H9 (cell line): ENCODE results near the gene ELFN1. TPM values are rescaled to one million over a fixed set of nuclear protein-coding genes. Genes with fewer than 3 reads are reported as not detected.

Experiments used
- DNase-seq: peaks from one replicate; pipeline ENCODE4 v3.0.0-alpha.2; 2017
- H2AFZ ChIP-seq: one replicate; pipeline ENCODE4 v1.6.1; 2013; ENCODE audit warnings: mild to moderate bottlenecking, low read length, control low read depth, moderate library complexity
- H2AK5ac ChIP-seq: 2 replicates; pipeline ENCODE4 v1.6.1; 2013; ENCODE audit warnings: low read length, control low read depth, mixed read lengths; ENCODE audit not compliant: insufficient read length
- H2BK120ac ChIP-seq: one replicate; pipeline ENCODE4 v1.6.1; 2013; ENCODE audit warnings: low read depth, mild to moderate bottlenecking, low read length, control low read depth, inconsistent platforms; ENCODE audit not compliant: poor library complexity, severe bottlenecking
- H2BK12ac ChIP-seq: 2 replicates; pipeline ENCODE4 v1.6.1; 2013; ENCODE audit warnings: low read length, control low read depth, mixed read lengths, low read depth; ENCODE audit not compliant: insufficient read length
- H2BK15ac ChIP-seq: 2 replicates; pipeline ENCODE4 v1.6.1; 2013; ENCODE audit warnings: low read depth, low read length, control low read depth
- H2BK20ac ChIP-seq: one replicate; pipeline ENCODE4 v1.6.1; 2013; ENCODE audit warnings: low read depth, mild to moderate bottlenecking, low read length, control low read depth, inconsistent platforms; ENCODE audit not compliant: poor library complexity, severe bottlenecking
- H2BK5ac ChIP-seq: 2 replicates; pipeline ENCODE4 v1.6.1; 2013; ENCODE audit warnings: low read length, control low read depth, mixed read lengths; ENCODE audit not compliant: insufficient read length
- H3K14ac ChIP-seq: 2 replicates; pipeline ENCODE4 v1.6.1; 2013; ENCODE audit warnings: low read length, control low read depth; ENCODE audit not compliant: insufficient read depth
- H3K18ac ChIP-seq: 2 replicates; pipeline ENCODE4 v1.6.1; 2013; ENCODE audit warnings: low read depth, mild to moderate bottlenecking, mixed read lengths, low read length, control low read depth; ENCODE audit not compliant: insufficient read length
- H3K23ac ChIP-seq: 2 replicates; pipeline ENCODE4 v1.6.1; 2013; ENCODE audit warnings: low read length, control low read depth, mixed read lengths, low read depth; ENCODE audit not compliant: insufficient read length
- H3K23me2 ChIP-seq: 2 replicates; pipeline ENCODE4 v1.6.1; 2013; ENCODE audit warnings: low read depth, mild to moderate bottlenecking, mixed read lengths, low read length, control low read depth; ENCODE audit not compliant: insufficient read length, poor library complexity, severe bottlenecking
- H3K27ac ChIP-seq: 2 replicates; pipeline ENCODE4 v1.5.1; 2013; ENCODE audit warnings: low read length, control low read depth, mixed read lengths, low read depth; ENCODE audit not compliant: insufficient read length
- H3K27me3 ChIP-seq: 2 replicates; pipeline ENCODE4 v1.6.1; 2013; ENCODE audit warnings: low read length, control low read depth, inconsistent platforms; ENCODE audit not compliant: insufficient read depth
- H3K4ac ChIP-seq: 2 replicates; pipeline ENCODE4 v1.6.1; 2013; ENCODE audit warnings: low read depth, mild to moderate bottlenecking, control low read depth, inconsistent platforms, low read length, moderate library complexity
- H3K4me1 ChIP-seq: 2 replicates; pipeline ENCODE4 v1.6.1; 2013; ENCODE audit warnings: low read length, control low read depth, inconsistent platforms; ENCODE audit not compliant: insufficient read depth
- H3K4me2 ChIP-seq: 2 replicates; pipeline ENCODE4 v1.6.1; 2013; ENCODE audit warnings: low read length, control low read depth, mixed read lengths; ENCODE audit not compliant: insufficient read length, insufficient read depth
- H3K56ac ChIP-seq: 2 replicates; pipeline ENCODE4 v1.6.1; 2013; ENCODE audit warnings: low read depth, mild to moderate bottlenecking, mixed read lengths, low read length, control low read depth; ENCODE audit not compliant: insufficient read length
- H3K79me1 ChIP-seq: 2 replicates; pipeline ENCODE4 v1.6.1; 2013; ENCODE audit warnings: low read depth, mild to moderate bottlenecking, moderate library complexity, low read length, control low read depth, inconsistent platforms; ENCODE audit not compliant: insufficient read depth, poor library complexity, severe bottlenecking
- H3K79me2 ChIP-seq: 2 replicates; pipeline ENCODE4 v1.6.1; 2013; ENCODE audit warnings: low read length, control low read depth, inconsistent platforms; ENCODE audit not compliant: insufficient read depth
- H3K9ac ChIP-seq: 2 replicates; pipeline ENCODE4 v1.6.1; 2013; ENCODE audit warnings: low read length, control low read depth, mixed read lengths; ENCODE audit not compliant: insufficient read length; ENCODE audit errors: extremely low read depth
- H3K9me3 ChIP-seq: one replicate; pipeline ENCODE4 v1.6.1; 2013; ENCODE audit warnings: low read depth, low read length, inconsistent platforms; ENCODE audit not compliant: control insufficient read depth
- H3T11ph ChIP-seq: one replicate; pipeline ENCODE4 v1.6.1; 2013; ENCODE audit warnings: mild to moderate bottlenecking, low read length, control low read depth, inconsistent platforms
- H4K20me1 ChIP-seq: one replicate; pipeline ENCODE4 v1.6.1; 2013; ENCODE audit not compliant: control insufficient read depth, insufficient read length, insufficient read depth
- H4K5ac ChIP-seq: 2 replicates; pipeline ENCODE4 v1.6.1; 2013; ENCODE audit warnings: low read depth, mild to moderate bottlenecking, mixed read lengths, low read length, control low read depth; ENCODE audit not compliant: insufficient read length
- H4K8ac ChIP-seq: replicated peaks from 2 replicates; pipeline ENCODE4 v1.6.1; 2013; ENCODE audit warnings: low read length, control low read depth, mixed read lengths, low read depth; ENCODE audit not compliant: insufficient read length
- H4K91ac ChIP-seq: 2 replicates; pipeline ENCODE4 v1.6.1; 2013; ENCODE audit warnings: low read depth, mild to moderate bottlenecking, moderate library complexity, mixed read lengths, low read length, control low read depth; ENCODE audit not compliant: insufficient read length
- H3K27ac Mint-ChIP-seq, 3 experiments: 2 replicates in 2 of 3; 3 replicates in 1 of 3; pipeline ENCODE4 v1.8.0; 2020 to 2021; ENCODE audit warnings: mixed read lengths in 3 of 3, mild to moderate bottlenecking in 1 of 3, moderate library complexity in 1 of 3
- H3K27me3 Mint-ChIP-seq: 2 replicates; pipeline ENCODE4 v1.8.0; 2021; ENCODE audit warnings: low read depth, mild to moderate bottlenecking, moderate library complexity, mixed read lengths
- H3K36me3 Mint-ChIP-seq, 3 experiments: 2 replicates in 2 of 3; 3 replicates in 1 of 3; pipeline ENCODE4 v1.8.0; 2020 to 2021; ENCODE audit warnings: low read depth in 3 of 3, mixed read lengths in 3 of 3; ENCODE audit not compliant: insufficient read depth in 1 of 3
- H3K4me1 Mint-ChIP-seq, 2 experiments: 2 replicates each; pipeline ENCODE4 v1.8.0; 2020; ENCODE audit warnings: mixed read lengths in 2 of 2
- H3K4me3 Mint-ChIP-seq, 2 experiments: 2 replicates in 1 of 2; 3 replicates in 1 of 2; pipeline ENCODE4 v1.8.0; 2020 to 2021; ENCODE audit warnings: mild to moderate bottlenecking in 2 of 2, mixed read lengths in 2 of 2, moderate library complexity in 1 of 2
- H3K9me3 Mint-ChIP-seq, 2 experiments: 2 replicates in 1 of 2; 3 replicates in 1 of 2; pipeline ENCODE4 v1.8.0; 2020; ENCODE audit warnings: mild to moderate bottlenecking in 2 of 2, mixed read lengths in 2 of 2, moderate library complexity in 1 of 2
- CTCF ChIP-seq: fragments of 200-600 bp; sonication (generic); conservative IDR thresholded peaks from 3 replicates; pipeline ENCODE4 v1.8.0; 2021; ENCODE audit warnings: antibody characterized with exemption, mild to moderate bottlenecking
- WGBS: extraction: QIAGEN DNeasy Blood & Tissue Kit; methylation state at CpG from one replicate; pipeline ENCODE4 v1.1.7; 2013; ENCODE audit warnings: missing lambda C conversion rate, low lambda C conversion rate, mixed read lengths; ENCODE audit not compliant: insufficient read length; ENCODE audit errors: extremely low coverage; 5-methylcytosine and 5-hydroxymethylcytosine counted together
- total RNA-seq: library from RNA; stranded (reverse); gene quantifications from 2 replicates; pipeline ENCODE4 v1.2.1, GENCODE V29; 2021

ELFN1 gene
- total RNA-seq, 1 experiment from 2014 or later = 3.7 TPM

- Histone ChIP-seq H3K79me1 (no peaks in the 10 kb centered on the region), H3K9ac (no peak overlapping the region), H3K79me2 (no peaks in the 10 kb centered on the region), H4K91ac (no peak overlapping the region), H2BK12ac (no peak overlapping the region), H3K4me1 (no peaks in the 10 kb centered on the region), H4K8ac (no peak overlapping the region), H2BK20ac (no peak overlapping the region), H3K23ac (no peak overlapping the region), H3K18ac (no peak overlapping the region), H3K23me2 (no peaks in the 10 kb centered on the region), H2BK120ac (no peak overlapping the region), H3K14ac (no peak overlapping the region; the same call in 1 of the 2 replicates), H3K9me3 (no peaks in the 10 kb centered on the region), H3K27ac (no peak overlapping the region), H3K4ac (no peak overlapping the region), H3K4me2 (no peak overlapping the region), H2AFZ (no peak overlapping the region), H3T11ph (no peak overlapping the region), H4K5ac (no peak overlapping the region), H4K20me1 (no peaks in the 10 kb centered on the region), H2BK5ac (no peak overlapping the region), H2BK15ac (no peak overlapping the region), H3K56ac (no peak overlapping the region), H2AK5ac (no peak overlapping the region), H3K27me3 (no peaks in the 10 kb centered on the region)
- no CpG with 5 or more reads among the region's 30 CpGs for WGBS
- H3K27me3 Mint-ChIP-seq = peaks cover 44% of the 10 kb centered on the region
- H3K9me3 Mint-ChIP-seq = peaks cover 12 to 14% of the 10 kb centered on the region in 2 experiments; a peak in 4 of 5 replicates
- peaks cover 0 to 2% (median 0%) of the 10 kb centered on the region in 3 experiments; a peak in 3 of 7 replicates for H3K36me3 Mint-ChIP-seq
- DNase-seq = no peak
- H3K4me3 Mint-ChIP-seq = no peak overlapping the region
- H3K4me1 Mint-ChIP-seq = peaks cover 0 to 4% of the 10 kb centered on the region in 2 experiments; a peak in 1 of 4 replicates
- no peak overlapping the region for H3K27ac Mint-ChIP-seq
- no peak for TF ChIP-seq CTCF
Observed at GRCh38 chr7:1678571-1679325, 8.7 kb downstream of the ELFN1 start.
